HepG2 (cell line): ENCODE data around the gene LTB4R. TPM values are rescaled to one million over a fixed set of nuclear protein-coding genes. Genes with fewer than 3 reads are reported as not detected.

Experiments
- ATM ChIP-seq: fragments of 450-650 bp; IDR thresholded peaks from 2 replicates; pipeline ENCODE4 v1.7.1; 2017; ENCODE audit warnings: mild to moderate bottlenecking, borderline replicate concordance
- CCDC6 ChIP-seq: sonication (generic); formaldehyde crosslinking; IDR thresholded peaks from 2 replicates; pipeline ENCODE4 v1.8.1; 2022; ENCODE audit warnings: mild to moderate bottlenecking, missing genetic modification reagents, moderate library complexity
- EZH2 ChIP-seq: conservative IDR thresholded peaks from 2 replicates; pipeline ENCODE4 v1.6.1; 2012; ENCODE audit warnings: mild to moderate bottlenecking, low read depth, low read length, moderate library complexity
- FOSL1 ChIP-seq: sonication (generic); formaldehyde crosslinking; IDR thresholded peaks from 2 replicates; pipeline ENCODE4 v1.9.0; 2021; ENCODE audit warnings: missing genetic modification reagents, borderline replicate concordance
- GATAD2A ChIP-seq: IDR thresholded peaks from 2 replicates; pipeline ENCODE4 v1.6.1; 2016
- GFI1 ChIP-seq: sonication (generic); formaldehyde crosslinking; IDR thresholded peaks from 2 replicates; pipeline ENCODE4 v1.5.0; 2020; ENCODE audit warnings: missing genetic modification reagents, mild to moderate bottlenecking, borderline replicate concordance
- IRX3 ChIP-seq: sonication (generic); formaldehyde crosslinking; IDR thresholded peaks from 2 replicates; pipeline ENCODE4 v1.8.1; 2023; ENCODE audit warnings: mild to moderate bottlenecking, low read depth, missing genetic modification reagents, borderline replicate concordance
- JUNB ChIP-seq: sonication (generic); formaldehyde crosslinking; IDR thresholded peaks from 2 replicates; pipeline ENCODE4 v1.8.0; 2022; ENCODE audit warnings: missing genetic modification reagents, mild to moderate bottlenecking, borderline replicate concordance
- ONECUT2 ChIP-seq: sonication (generic); formaldehyde crosslinking; IDR thresholded peaks from 2 replicates; pipeline ENCODE4 v1.4.0; 2020; ENCODE audit warnings: missing genetic modification reagents
- POGZ ChIP-seq: sonication (generic); formaldehyde crosslinking; IDR thresholded peaks from 2 replicates; pipeline ENCODE4 v1.4.0; 2020; ENCODE audit warnings: mild to moderate bottlenecking, missing genetic modification reagents
- POLR2AphosphoS5 ChIP-seq: IDR thresholded peaks from 2 replicates; pipeline ENCODE4 v1.6.1; 2012; ENCODE audit warnings: low read depth, low read length
- SCMH1 ChIP-seq: sonication (generic); formaldehyde crosslinking; IDR thresholded peaks from 2 replicates; pipeline ENCODE4 v1.9.0; 2021; ENCODE audit warnings: missing genetic modification reagents, mild to moderate bottlenecking, borderline replicate concordance
- TBX2 ChIP-seq: sonication (generic); formaldehyde crosslinking; IDR thresholded peaks from 2 replicates; pipeline ENCODE4 v1.5.0; 2020; ENCODE audit warnings: missing genetic modification reagents, mild to moderate bottlenecking, borderline replicate concordance
- THYN1 ChIP-seq: sonication (generic); formaldehyde crosslinking; IDR thresholded peaks from 2 replicates; pipeline ENCODE4 v1.8.1; 2023; ENCODE audit warnings: low read depth, mild to moderate bottlenecking, moderate library complexity, missing genetic modification reagents, borderline replicate concordance
- U2AF2 ChIP-seq: fragments of 200-400 bp; formaldehyde crosslinking; IDR thresholded peaks from 2 replicates; pipeline ENCODE4 v1.6.1; 2017; ENCODE audit warnings: low read depth, mild to moderate bottlenecking, low read length
- ZBTB20 ChIP-seq: sonication (generic); formaldehyde crosslinking; IDR thresholded peaks from 2 replicates; pipeline ENCODE4 v1.8.1; 2023; ENCODE audit warnings: missing genetic modification reagents, low read depth, mild to moderate bottlenecking, borderline replicate concordance
- ZFAT ChIP-seq: sonication (generic); formaldehyde crosslinking; conservative IDR thresholded peaks from 2 replicates; pipeline ENCODE4 v1.8.1; 2023; ENCODE audit warnings: missing genetic modification reagents, inconsistent platforms
- ZFP36L2 ChIP-seq: sonication (generic); formaldehyde crosslinking; IDR thresholded peaks from 2 replicates; pipeline ENCODE4 v1.4.0; 2020; ENCODE audit warnings: missing genetic modification reagents
- ZNF138 ChIP-seq: sonication (generic); formaldehyde crosslinking; IDR thresholded peaks from 2 replicates; pipeline ENCODE4 v1.5.0; 2020; ENCODE audit warnings: mild to moderate bottlenecking, low read depth, missing genetic modification reagents
- ZNF143 ChIP-seq: sonication (generic); formaldehyde crosslinking; IDR thresholded peaks from 2 replicates; pipeline ENCODE4 v1.4.0; 2020; ENCODE audit warnings: missing genetic modification reagents
- ZNF225 ChIP-seq: sonication (generic); formaldehyde crosslinking; IDR thresholded peaks from 2 replicates; pipeline ENCODE4 v1.4.0; 2020; ENCODE audit warnings: mild to moderate bottlenecking, missing genetic modification reagents
- ZNF232 ChIP-seq: sonication (generic); formaldehyde crosslinking; IDR thresholded peaks from 2 replicates; pipeline ENCODE4 v1.4.0; 2020; ENCODE audit warnings: missing genetic modification reagents, borderline replicate concordance
- ZNF263 ChIP-seq: sonication (generic); formaldehyde crosslinking; IDR thresholded peaks from 2 replicates; pipeline ENCODE4 v1.4.0; 2020; ENCODE audit warnings: missing genetic modification reagents
- ZNF430 ChIP-seq: sonication (generic); formaldehyde crosslinking; IDR thresholded peaks from 2 replicates; pipeline ENCODE4 v1.9.0; 2021; ENCODE audit warnings: mild to moderate bottlenecking, missing genetic modification reagents
- ZNF460 ChIP-seq: sonication (generic); formaldehyde crosslinking; IDR thresholded peaks from 2 replicates; pipeline ENCODE4 v1.5.1; 2020; ENCODE audit warnings: missing genetic modification reagents, mild to moderate bottlenecking, borderline replicate concordance
- ZSCAN30 ChIP-seq: sonication (generic); formaldehyde crosslinking; IDR thresholded peaks from 2 replicates; pipeline ENCODE4 v1.5.0; 2020; ENCODE audit warnings: mild to moderate bottlenecking, missing genetic modification reagents
- polyA plus RNA-seq, 8 experiments: library from polyadenylated mRNA; depleted of rRNA in 3 of 8; stranded (reverse) in 7 of 8; unstranded in 1 of 8; fragments of >200 nt; fragmentation: Illumina TruSeq in 4 of 8; extraction: Trizol in 4 of 8; gene quantifications; 2 replicates each; pipeline versions ENCODE4 v1.2.1 to v1.2.3, GENCODE V29; 2011 to 2016; ENCODE audit warnings: low read depth in 4 of 8, missing spikeins in 1 of 8, mixed read lengths in 1 of 8; ENCODE audit not compliant: insufficient read depth in 1 of 8
- total RNA-seq, 5 experiments: library from RNA; depleted of rRNA; stranded (reverse); fragments of >200 nt; fragmentation: Illumina TruSeq; extraction: Trizol; gene quantifications; 2 replicates each; pipeline ENCODE4 v1.2.3, GENCODE V29; 2016; ENCODE audit warnings: low read depth in 1 of 5
- TF ChIP-seq, protein P1 (sequence below): fragments of 450-650 bp; IDR thresholded peaks from 2 replicates; pipeline ENCODE4 v1.6.1; 2016
- TF ChIP-seq, protein P2 (sequence below): IDR thresholded peaks from 2 replicates; pipeline ENCODE4 v1.6.1; 2016; ENCODE audit warnings: control low read depth

Gene LTB4R
- total and polyA plus RNA-seq, 2 of the 13 experiments (the other 11 are each of a cell fraction or from before 2014, with no cell fraction given), result 3.2 to 8.2 TPM

DNA sequence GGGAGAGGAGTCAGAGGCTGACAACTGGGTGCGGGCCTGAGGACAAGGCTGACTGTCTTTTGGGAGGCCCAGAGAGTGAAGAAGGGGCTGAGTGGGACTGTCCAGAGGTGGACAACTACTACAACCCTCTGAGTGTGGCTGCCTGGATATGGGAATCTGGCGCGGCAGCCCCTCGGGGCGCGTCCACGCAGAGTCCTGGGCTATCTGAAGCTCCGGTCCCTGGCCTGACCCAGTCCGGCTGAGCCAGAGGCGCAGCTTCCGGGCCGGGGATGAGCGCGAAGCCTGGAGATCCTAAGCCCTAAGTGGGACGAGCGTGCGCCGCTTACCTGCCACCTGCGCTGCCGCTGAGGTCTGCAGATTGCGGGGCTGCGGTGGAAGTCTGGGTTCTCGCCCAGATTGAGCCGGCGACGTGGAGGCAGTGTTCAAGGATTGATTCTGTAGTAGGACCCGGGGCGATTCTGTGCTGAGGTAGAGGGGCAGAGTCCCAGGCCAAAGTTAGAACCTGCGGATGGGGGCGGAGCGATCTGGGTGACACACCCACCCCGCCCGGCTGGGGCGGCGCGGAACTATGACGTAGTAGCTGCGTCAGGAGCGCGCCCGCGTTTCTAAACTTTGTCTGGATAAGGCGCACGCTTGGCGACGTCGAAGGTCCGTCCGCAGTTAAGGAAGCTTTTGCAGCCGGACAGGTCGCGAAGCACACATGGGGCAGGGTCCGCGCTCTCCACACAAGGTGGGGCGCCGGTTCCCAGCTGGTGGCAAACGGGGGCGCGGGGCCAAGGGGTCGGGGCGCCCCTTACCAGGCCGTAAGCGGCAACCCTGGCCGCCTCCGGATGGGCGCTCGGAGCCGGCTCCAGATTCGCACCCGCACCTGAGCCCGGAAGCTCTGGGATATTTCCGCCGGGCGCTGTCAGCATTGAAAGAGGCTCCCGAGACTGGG lies 11.8 kb upstream of the LTB4R start, which contains the start of the genes DHRS1 and NOP9 (continued):
- TF ChIP-seq, protein P1, sequence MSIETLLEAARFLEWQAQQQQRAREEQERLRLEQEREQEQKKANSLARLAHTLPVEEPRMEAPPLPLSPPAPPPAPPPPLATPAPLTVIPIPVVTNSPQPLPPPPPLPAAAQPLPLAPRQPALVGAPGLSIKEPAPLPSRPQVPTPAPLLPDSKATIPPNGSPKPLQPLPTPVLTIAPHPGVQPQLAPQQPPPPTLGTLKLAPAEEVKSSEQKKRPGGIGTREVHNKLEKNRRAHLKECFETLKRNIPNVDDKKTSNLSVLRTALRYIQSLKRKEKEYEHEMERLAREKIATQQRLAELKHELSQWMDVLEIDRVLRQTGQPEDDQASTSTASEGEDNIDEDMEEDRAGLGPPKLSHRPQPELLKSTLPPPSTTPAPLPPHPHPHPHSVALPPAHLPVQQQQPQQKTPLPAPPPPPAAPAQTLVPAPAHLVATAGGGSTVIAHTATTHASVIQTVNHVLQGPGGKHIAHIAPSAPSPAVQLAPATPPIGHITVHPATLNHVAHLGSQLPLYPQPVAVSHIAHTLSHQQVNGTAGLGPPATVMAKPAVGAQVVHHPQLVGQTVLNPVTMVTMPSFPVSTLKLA, result peak; percentile 86
- TF ChIP-seq EZH2, result no peak
- no peak for TF ChIP-seq CCDC6 (CRISPR knock-in tag)
- TF ChIP-seq GFI1, result peak; percentile 86; the same call in 1 of the 2 replicates
- TF ChIP-seq ZNF138 (CRISPR knock-in tag), result peak; percentile 99
- TF ChIP-seq ONECUT2 (CRISPR knock-in tag), result peak; percentile 65
- peak; percentile 46; the same call in 1 of the 2 replicates for TF ChIP-seq IRX3 (CRISPR knock-in tag)
- peak; percentile 99 for TF ChIP-seq POGZ (CRISPR knock-in tag)
- TF ChIP-seq ZNF143, result peak; percentile 70; the same call in 1 of the 2 replicates
- no peak for TF ChIP-seq ZSCAN30 (CRISPR knock-in tag)
- TF ChIP-seq ZFP36L2, result peak; percentile 85; the same call in 1 of the 2 replicates
- no peak; the same call in 1 of the 2 replicates for TF ChIP-seq ZNF460 (CRISPR knock-in tag)
- TF ChIP-seq TBX2 (CRISPR knock-in tag), result peak; percentile 95
- peak; percentile 84 for TF ChIP-seq ZNF263 (CRISPR knock-in tag)
- TF ChIP-seq ATM, result no peak
- peak; percentile 79 for TF ChIP-seq GATAD2A (CRISPR knock-in tag)
- TF ChIP-seq POLR2AphosphoS5, result peak; percentile 96
- peak; percentile 93; the same call in 1 of the 2 replicates for TF ChIP-seq ZNF232
- TF ChIP-seq JUNB (CRISPR knock-in tag), result no peak
- TF ChIP-seq ZNF430, result no peak; the same call in none of the 2 replicates
- TF ChIP-seq ZBTB20 (CRISPR knock-in tag), result peak; percentile 97
- 0 out of 2 replicates have a peak, but pooled peaks have one; percentile 29 for TF ChIP-seq U2AF2
- TF ChIP-seq THYN1 (CRISPR knock-in tag), result no peak; the same call in 1 of the 2 replicates
- TF ChIP-seq, protein P2, sequence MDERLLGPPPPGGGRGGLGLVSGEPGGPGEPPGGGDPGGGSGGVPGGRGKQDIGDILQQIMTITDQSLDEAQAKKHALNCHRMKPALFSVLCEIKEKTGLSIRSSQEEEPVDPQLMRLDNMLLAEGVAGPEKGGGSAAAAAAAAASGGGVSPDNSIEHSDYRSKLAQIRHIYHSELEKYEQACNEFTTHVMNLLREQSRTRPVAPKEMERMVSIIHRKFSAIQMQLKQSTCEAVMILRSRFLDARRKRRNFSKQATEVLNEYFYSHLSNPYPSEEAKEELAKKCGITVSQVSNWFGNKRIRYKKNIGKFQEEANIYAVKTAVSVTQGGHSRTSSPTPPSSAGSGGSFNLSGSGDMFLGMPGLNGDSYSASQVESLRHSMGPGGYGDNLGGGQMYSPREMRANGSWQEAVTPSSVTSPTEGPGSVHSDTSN, result peak; percentile 14; the same call in 1 of the 2 replicates
- no peak; the same call in 1 of the 2 replicates for TF ChIP-seq ZFAT (CRISPR knock-in tag)
- TF ChIP-seq SCMH1, result no peak
- TF ChIP-seq ZNF225 (CRISPR knock-in tag), result peak; percentile 85
- TF ChIP-seq FOSL1, result peak; percentile 62; the same call in 1 of the 2 replicates
